Measurements from ENCODE around the gene CFAP46.

CFAP46 gene

DNA sequence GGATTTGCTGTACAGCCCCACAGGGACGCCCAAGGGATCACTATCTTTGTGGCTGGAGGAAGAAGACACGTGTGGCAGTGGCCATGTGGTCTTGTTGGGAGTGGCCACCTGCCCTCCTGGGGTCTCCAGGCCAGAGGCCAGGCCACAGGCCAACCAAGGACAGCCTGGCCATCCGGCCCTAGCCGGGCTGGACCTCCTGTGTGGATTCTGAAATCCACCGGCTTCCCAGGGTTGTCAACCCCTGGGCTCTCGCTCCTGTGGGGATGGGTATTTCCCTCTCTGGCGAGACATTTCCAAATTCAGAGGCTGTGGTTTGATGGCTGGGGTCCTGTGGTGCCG, 31.5 kb upstream of the CFAP46 start:
- no peak for TF ChIP-seq SUZ12 (IDR thresholded peaks at IDR 0.05; ENCODE audit: extremely low read depth, insufficient read depth, insufficient read length)
- no peak for TF ChIP-seq ZNF274 (IDR thresholded peaks at IDR 0.05; ENCODE audit: low read depth, low read length)
- no peak for TF ChIP-seq YY1 (IDR thresholded peaks at IDR 0.05; ENCODE audit: insufficient read depth, insufficient read length)

DNA sequence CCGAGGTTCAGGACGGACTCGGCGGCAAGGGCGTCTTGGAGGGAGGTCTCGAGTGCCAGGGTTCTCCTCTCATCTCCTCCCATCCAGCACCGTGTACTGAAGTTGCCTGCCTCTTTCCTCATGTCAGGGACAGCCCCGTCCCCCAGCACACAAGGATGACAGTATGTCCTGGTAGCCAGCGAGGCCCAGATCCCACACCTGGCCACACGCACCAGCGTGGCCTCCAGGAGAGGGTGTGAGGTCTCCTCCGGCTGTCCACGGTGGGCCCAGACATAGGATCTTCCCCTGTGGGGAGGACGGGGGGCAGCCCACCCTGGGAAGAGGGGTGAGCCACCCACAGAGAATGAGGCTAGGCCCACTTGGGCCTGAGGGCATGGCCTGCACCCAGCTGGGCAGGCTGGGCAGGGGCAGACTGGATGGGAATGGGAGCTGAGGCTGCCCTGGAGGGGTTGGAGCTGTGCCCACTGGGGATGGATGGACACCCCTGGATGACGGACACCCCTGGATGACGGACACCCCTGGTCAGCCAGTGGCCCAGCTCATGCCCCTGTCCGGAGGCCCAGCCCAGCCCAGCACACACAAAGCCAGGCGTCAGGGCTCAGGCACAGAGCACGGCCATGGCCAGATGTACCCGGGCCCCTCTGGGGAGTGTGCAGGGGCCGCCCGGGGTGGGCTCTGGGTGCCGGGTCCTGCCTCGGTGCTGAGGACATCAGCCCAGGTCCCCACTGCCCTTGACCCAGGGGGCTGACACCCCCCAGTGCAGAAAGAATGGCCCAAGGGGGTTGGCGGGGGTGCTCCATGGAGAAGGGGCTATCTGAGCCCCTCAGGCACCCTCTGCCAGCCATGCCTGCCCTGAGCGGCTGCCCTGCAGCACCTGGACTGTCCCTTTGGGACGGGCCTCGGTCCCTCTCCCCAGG, 30.9 kb upstream of the CFAP46 start:
- no peak overlapping the region for H3K9ac ChIP-seq (ENCODE audit: insufficient read length, low read depth)
- no peaks in the 10 kb centered on the region for H3K9me3 ChIP-seq (ENCODE audit: insufficient read depth, low read length)
- no peaks in the 10 kb centered on the region for H3K27me3 ChIP-seq (ENCODE audit: insufficient read depth, insufficient read length)
- DNase-seq (ENCODE audit: low read depth, low spot score) = no peak
- H3K4me1 ChIP-seq (ENCODE audit: insufficient read depth, insufficient read length) = peaks cover 17% of the 10 kb centered on the region
- H3K36me3 ChIP-seq (ENCODE audit: insufficient read depth, insufficient read length, low read length) = no peaks in the 10 kb centered on the region
- TF ChIP-seq ZNF274 (IDR thresholded peaks at IDR 0.05; ENCODE audit: low read depth, low read length) (no peak), SUZ12 (IDR thresholded peaks at IDR 0.05; ENCODE audit: extremely low read depth, insufficient read depth, insufficient read length) (no peak), YY1 (IDR thresholded peaks at IDR 0.05; ENCODE audit: insufficient read depth, insufficient read length) (no peak)
- H3K4me3 ChIP-seq (ENCODE audit: insufficient read length, low read depth) = no peak overlapping the region

More for the DNA sequence above, 31.5 kb upstream of the CFAP46 start:
- H3K9ac ChIP-seq (ENCODE audit: insufficient read length, low read depth) = no peak overlapping the region
- H3K9me3 ChIP-seq (ENCODE audit: insufficient read depth, low read length) = no peaks in the 10 kb centered on the region
- H3K4me1 ChIP-seq (ENCODE audit: insufficient read depth, insufficient read length) = peaks cover 17% of the 10 kb centered on the region
- no peak overlapping the region for H3K4me3 ChIP-seq (ENCODE audit: insufficient read length, low read depth)
- no peaks in the 10 kb centered on the region for H3K36me3 ChIP-seq (ENCODE audit: insufficient read depth, insufficient read length, low read length)
- no peaks in the 10 kb centered on the region for H3K27me3 ChIP-seq (ENCODE audit: insufficient read depth, insufficient read length)
- no peak for DNase-seq (ENCODE audit: low read depth, low spot score)

DNA sequence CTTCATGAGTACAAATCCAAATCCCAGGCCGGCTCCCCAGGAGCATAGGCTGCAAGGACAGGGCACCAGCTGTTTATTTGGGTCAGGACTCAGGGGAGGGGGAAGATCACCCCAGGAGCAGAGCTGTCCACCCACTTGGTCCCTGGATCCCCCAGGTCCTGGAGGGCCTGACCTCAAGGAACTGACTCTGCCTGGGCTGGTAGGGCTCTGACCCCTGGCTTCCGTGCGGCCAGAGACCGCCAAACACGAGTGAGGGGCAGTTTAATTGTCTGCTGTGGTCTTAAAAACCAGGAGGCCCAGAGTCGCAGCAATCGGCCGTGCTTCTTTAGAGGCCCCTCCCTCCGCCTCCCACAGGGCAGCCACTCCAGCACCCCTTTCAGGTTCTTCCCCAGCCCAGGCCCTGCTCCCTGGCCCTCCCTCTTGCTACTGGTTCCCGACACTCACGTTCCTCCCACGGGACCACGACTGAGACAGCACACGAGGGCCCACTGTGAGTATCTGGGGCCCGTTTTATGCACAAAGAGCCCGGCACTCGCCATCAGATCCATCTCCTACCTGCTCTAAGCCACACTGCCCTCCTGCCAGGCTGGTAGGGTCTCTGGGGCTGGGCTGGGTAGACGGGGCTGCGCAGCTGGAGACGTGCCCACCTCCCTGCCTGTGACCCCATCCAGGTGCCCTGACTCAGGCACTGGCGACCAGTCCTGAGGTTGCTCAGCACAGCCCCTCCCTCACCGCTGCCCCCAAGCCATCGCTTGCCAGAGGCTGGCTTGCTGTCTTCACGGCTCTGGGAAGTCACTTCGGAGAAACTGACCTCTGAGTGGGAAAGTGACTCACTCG, 30.0 kb upstream of the CFAP46 start:
- Histone ChIP-seq H3K27me3 (ENCODE audit: insufficient read depth, insufficient read length) (no peaks in the 10 kb centered on the region), H3K36me3 (ENCODE audit: insufficient read depth, insufficient read length, low read length) (no peaks in the 10 kb centered on the region), H3K9me3 (ENCODE audit: insufficient read depth, low read length) (no peaks in the 10 kb centered on the region), H3K4me3 (ENCODE audit: insufficient read length, low read depth) (no peak overlapping the region), H3K4me1 (ENCODE audit: insufficient read depth, insufficient read length) (peaks cover 17% of the 10 kb centered on the region), H3K9ac (ENCODE audit: insufficient read length, low read depth) (no peak overlapping the region)
- TF ChIP-seq ZNF274 (IDR thresholded peaks at IDR 0.05; ENCODE audit: low read depth, low read length) (no peak), YY1 (IDR thresholded peaks at IDR 0.05; ENCODE audit: insufficient read depth, insufficient read length) (no peak), SUZ12 (IDR thresholded peaks at IDR 0.05; ENCODE audit: extremely low read depth, insufficient read depth, insufficient read length) (no peak)
- no peak for DNase-seq (ENCODE audit: low read depth, low spot score)

DNA sequence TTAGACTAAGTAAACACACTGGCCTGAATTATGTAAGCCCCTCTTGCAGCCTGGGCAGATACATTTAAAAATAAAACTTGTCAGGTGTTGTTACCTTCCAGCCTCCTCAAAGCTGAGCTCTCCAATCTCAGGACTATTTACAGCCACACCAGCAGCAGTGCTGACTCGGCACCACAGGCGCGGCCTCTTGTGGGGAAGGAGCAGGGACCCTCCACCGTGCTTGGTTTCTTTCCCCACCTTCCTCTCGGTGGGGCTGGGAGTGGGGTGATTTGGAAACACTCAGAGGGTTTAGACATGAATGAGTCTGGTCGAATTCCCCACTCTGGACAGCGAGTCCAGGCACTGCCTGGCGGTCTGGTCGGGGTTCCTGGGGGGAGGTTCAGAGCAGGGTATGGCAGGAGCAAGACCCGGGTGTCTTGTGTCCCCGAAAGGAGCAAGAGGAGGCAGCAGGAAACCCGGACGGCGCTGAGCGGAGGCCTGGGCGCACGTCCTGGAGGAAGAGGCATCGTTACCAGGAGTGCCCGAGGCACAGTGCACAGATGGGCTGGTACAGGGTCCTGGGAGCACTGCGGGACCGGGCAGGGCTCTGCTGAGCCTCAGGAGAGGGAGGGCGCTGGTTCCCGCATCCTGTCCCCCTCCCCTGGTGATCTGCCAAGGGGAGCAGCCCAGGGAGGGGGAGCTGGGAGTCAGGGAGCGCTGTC, 29.2 kb upstream of the CFAP46 start:
- Histone ChIP-seq H3K27me3 (ENCODE audit: insufficient read depth, insufficient read length) (no peaks in the 10 kb centered on the region), H3K9ac (ENCODE audit: insufficient read length, low read depth) (no peak overlapping the region), H3K9me3 (ENCODE audit: insufficient read depth, low read length) (no peaks in the 10 kb centered on the region), H3K36me3 (ENCODE audit: insufficient read depth, insufficient read length, low read length) (no peaks in the 10 kb centered on the region), H3K4me1 (ENCODE audit: insufficient read depth, insufficient read length) (peaks cover 17% of the 10 kb centered on the region), H3K4me3 (ENCODE audit: insufficient read length, low read depth) (no peak overlapping the region)
- TF ChIP-seq YY1 (IDR thresholded peaks at IDR 0.05; ENCODE audit: insufficient read depth, insufficient read length) = no peak
- no peak for TF ChIP-seq SUZ12 (IDR thresholded peaks at IDR 0.05; ENCODE audit: extremely low read depth, insufficient read depth, insufficient read length)
- TF ChIP-seq ZNF274 (IDR thresholded peaks at IDR 0.05; ENCODE audit: low read depth, low read length) = no peak
- DNase-seq (ENCODE audit: low read depth, low spot score) = no peak

DNA sequence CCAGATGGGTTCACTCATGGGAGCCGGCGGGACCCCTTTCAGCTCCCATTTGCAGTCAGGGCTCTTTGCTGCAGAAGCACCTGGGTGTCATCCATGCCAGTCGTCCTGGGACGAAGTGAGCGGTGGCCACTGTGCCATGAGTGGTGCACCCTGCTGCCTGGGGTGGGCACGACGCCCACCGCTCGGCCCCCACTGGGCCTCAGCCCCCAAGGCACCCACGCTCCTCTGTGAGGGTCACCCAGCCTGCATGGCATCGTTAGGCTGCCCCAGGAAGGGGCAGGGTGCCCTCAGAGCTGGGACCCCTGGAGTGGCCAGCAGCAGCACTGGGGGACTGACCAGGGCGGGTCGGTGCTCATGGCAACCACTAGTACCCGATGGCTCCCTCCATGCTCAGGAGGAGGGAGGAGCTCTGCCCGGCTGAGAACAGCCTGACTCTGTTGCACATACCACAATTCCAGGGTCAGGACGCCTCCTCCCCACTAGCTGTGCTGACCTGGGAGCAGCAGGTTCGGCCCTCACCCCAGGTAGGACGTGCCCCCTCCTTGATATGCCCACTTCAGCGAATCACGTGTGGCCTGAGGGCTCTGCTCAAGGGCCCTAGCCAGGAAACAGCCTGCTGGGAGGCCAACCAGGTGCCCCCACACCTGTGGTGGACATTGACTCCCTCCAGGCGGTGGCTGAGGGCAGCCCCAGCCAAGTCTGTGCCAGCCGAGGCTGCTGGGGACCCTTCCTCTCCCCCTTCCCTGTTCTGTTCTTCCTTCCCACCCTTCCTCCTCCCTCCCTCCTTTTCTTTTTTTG, 28.5 kb upstream of the CFAP46 start:
- no peak for DNase-seq (ENCODE audit: low read depth, low spot score)
- TF ChIP-seq SUZ12 (IDR thresholded peaks at IDR 0.05; ENCODE audit: extremely low read depth, insufficient read depth, insufficient read length) = no peak
- no peak for TF ChIP-seq ZNF274 (IDR thresholded peaks at IDR 0.05; ENCODE audit: low read depth, low read length)
- TF ChIP-seq YY1 (IDR thresholded peaks at IDR 0.05; ENCODE audit: insufficient read depth, insufficient read length) = no peak
- no peaks in the 10 kb centered on the region for H3K36me3 ChIP-seq (ENCODE audit: insufficient read depth, insufficient read length, low read length)
- no peak overlapping the region for H3K9ac ChIP-seq (ENCODE audit: insufficient read length, low read depth)
- H3K27me3 ChIP-seq (ENCODE audit: insufficient read depth, insufficient read length) = no peaks in the 10 kb centered on the region
- H3K4me1 ChIP-seq (ENCODE audit: insufficient read depth, insufficient read length) = peaks cover 17% of the 10 kb centered on the region
- no peak overlapping the region for H3K4me3 ChIP-seq (ENCODE audit: insufficient read length, low read depth)
- no peaks in the 10 kb centered on the region for H3K9me3 ChIP-seq (ENCODE audit: insufficient read depth, low read length)

DNA sequence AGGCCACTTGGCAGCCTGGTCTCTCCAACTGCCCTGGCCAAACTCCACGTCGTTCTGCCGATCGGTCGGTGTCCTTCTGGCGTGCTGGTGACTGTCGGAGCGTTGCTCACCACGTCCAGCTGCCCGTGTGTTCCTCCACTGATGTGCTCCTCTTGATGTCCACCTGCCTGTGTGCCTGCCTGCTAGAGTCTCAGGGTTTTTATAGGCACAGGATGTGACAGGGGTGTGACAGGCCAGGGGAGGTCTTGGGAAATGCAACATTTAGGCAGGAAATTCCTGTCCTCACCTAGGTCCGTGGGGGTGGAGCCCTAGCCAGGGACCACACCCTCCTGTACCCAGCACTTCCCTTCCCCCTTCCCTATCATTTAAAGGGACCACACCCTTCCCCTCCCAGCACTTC, 25.2 kb upstream of the CFAP46 start:
- H3K9ac ChIP-seq (ENCODE audit: insufficient read length, low read depth) = no peak overlapping the region
- H3K9me3 ChIP-seq (ENCODE audit: insufficient read depth, low read length) = no peaks in the 10 kb centered on the region
- H3K36me3 ChIP-seq (ENCODE audit: insufficient read depth, insufficient read length, low read length) = no peaks in the 10 kb centered on the region
- H3K27me3 ChIP-seq (ENCODE audit: insufficient read depth, insufficient read length) = peaks cover 13% of the 10 kb centered on the region
- H3K4me1 ChIP-seq (ENCODE audit: insufficient read depth, insufficient read length) = peaks cover 13% of the 10 kb centered on the region
- no peak for DNase-seq (ENCODE audit: low read depth, low spot score)
- no peak overlapping the region for H3K4me3 ChIP-seq (ENCODE audit: insufficient read length, low read depth)
- TF ChIP-seq ZNF274 (IDR thresholded peaks at IDR 0.05; ENCODE audit: low read depth, low read length) (no peak), SUZ12 (IDR thresholded peaks at IDR 0.05; ENCODE audit: extremely low read depth, insufficient read depth, insufficient read length) (no peak), YY1 (IDR thresholded peaks at IDR 0.05; ENCODE audit: insufficient read depth, insufficient read length) (no peak)
